Trophoblast cell (in vitro differentiated cells and primary cell): ENCODE results near the gene CENPP.

ENCODE experiments used
- DNase-seq, 2 donors: peaks; one replicate each; pipeline ENCODE4 v3.0.0-alpha.2; 2016
- H2AFZ ChIP-seq: 2 replicates; pipeline ENCODE4 v1.6.1; 2013; ENCODE audit warnings: low read length, moderate library complexity, mild to moderate bottlenecking; ENCODE audit not compliant: insufficient read depth, poor library complexity
- H2AK5ac ChIP-seq: 2 replicates; pipeline ENCODE4 v1.6.1; 2013; ENCODE audit warnings: mild to moderate bottlenecking, low read length
- H2BK120ac ChIP-seq: 2 replicates; pipeline ENCODE4 v1.6.1; 2013; ENCODE audit warnings: low read length, mild to moderate bottlenecking, moderate library complexity; ENCODE audit not compliant: insufficient read depth, poor library complexity
- H2BK12ac ChIP-seq: 2 replicates; pipeline ENCODE4 v1.6.1; 2013; ENCODE audit warnings: mild to moderate bottlenecking, low read length, moderate library complexity
- H2BK5ac ChIP-seq: 2 replicates; pipeline ENCODE4 v1.6.1; 2013; ENCODE audit warnings: low read length, low read depth, moderate library complexity, mild to moderate bottlenecking; ENCODE audit not compliant: poor library complexity
- H3K14ac ChIP-seq: 2 replicates; pipeline ENCODE4 v1.6.1; 2013; ENCODE audit warnings: mild to moderate bottlenecking, low read length
- H3K18ac ChIP-seq: 2 replicates; pipeline ENCODE4 v1.6.1; 2013; ENCODE audit warnings: mild to moderate bottlenecking, low read length
- H3K23ac ChIP-seq: 2 replicates; pipeline ENCODE4 v1.6.1; 2013; ENCODE audit warnings: low read length
- H3K27ac ChIP-seq: 2 replicates; pipeline ENCODE4 v1.5.1; 2013; ENCODE audit warnings: low read depth, mild to moderate bottlenecking, inconsistent platforms, low read length, moderate library complexity
- H3K27me3 ChIP-seq: 2 replicates; pipeline ENCODE4 v1.6.1; 2013; ENCODE audit warnings: inconsistent platforms, mild to moderate bottlenecking, low read length, moderate library complexity; ENCODE audit not compliant: insufficient read depth
- H3K36me3 ChIP-seq, 2 experiments: 1 replicate in 1 of 2; 2 replicates in 1 of 2; pipeline ENCODE4 v1.6.1; 2013; ENCODE audit warnings: low read length in 2 of 2, mild to moderate bottlenecking in 2 of 2, moderate library complexity in 1 of 2; ENCODE audit not compliant: insufficient read depth in 2 of 2, control insufficient read depth in 1 of 2
- H3K4ac ChIP-seq: 2 replicates; pipeline ENCODE4 v1.6.1; 2013; ENCODE audit warnings: low read depth, mild to moderate bottlenecking, low read length, moderate library complexity
- H3K4me1 ChIP-seq, 2 experiments: 1 replicate in 1 of 2; 2 replicates in 1 of 2; pipeline ENCODE4 v1.6.1; 2013; ENCODE audit warnings: low read length in 2 of 2, mild to moderate bottlenecking in 2 of 2, moderate library complexity in 1 of 2; ENCODE audit not compliant: insufficient read depth in 2 of 2, control insufficient read depth in 1 of 2
- H3K4me2 ChIP-seq: 2 replicates; pipeline ENCODE4 v1.6.1; 2013; ENCODE audit warnings: inconsistent platforms, mild to moderate bottlenecking, low read length, moderate library complexity
- H3K4me3 ChIP-seq: 2 replicates; pipeline ENCODE4 v1.5.1; 2013; ENCODE audit warnings: mild to moderate bottlenecking, low read depth, low read length, inconsistent platforms
- H3K79me1 ChIP-seq: one replicate; pipeline ENCODE4 v1.6.1; 2013; ENCODE audit warnings: low read length
- H3K79me2 ChIP-seq: 2 replicates; pipeline ENCODE4 v1.6.1; 2013; ENCODE audit warnings: low read length, mild to moderate bottlenecking; ENCODE audit not compliant: control insufficient read depth, insufficient read depth, poor library complexity
- H3K9ac ChIP-seq: 2 replicates; pipeline ENCODE4 v1.6.1; 2013; ENCODE audit warnings: mild to moderate bottlenecking, low read length
- H3K9me3 ChIP-seq: 2 replicates; pipeline ENCODE4 v1.6.1; 2013; ENCODE audit warnings: low read depth, mild to moderate bottlenecking, control low read depth, inconsistent platforms, low read length; ENCODE audit not compliant: insufficient read depth
- H4K12ac ChIP-seq: 2 replicates; pipeline ENCODE4 v1.6.1; 2013; ENCODE audit warnings: low read depth, mild to moderate bottlenecking, low read length, moderate library complexity
- H4K8ac ChIP-seq: 2 replicates; pipeline ENCODE4 v1.6.1; 2013; ENCODE audit warnings: low read depth, mild to moderate bottlenecking, low read length, moderate library complexity
- H4K91ac ChIP-seq: one replicate; pipeline ENCODE4 v1.6.1; 2013; ENCODE audit warnings: low read depth, mild to moderate bottlenecking, low read length, moderate library complexity
- WGBS: extraction: QIAGEN DNeasy Blood & Tissue Kit; methylation state at CpG from one replicate; pipeline ENCODE4 v1.1.7; 2013; ENCODE audit warnings: missing lambda C conversion rate; ENCODE audit not compliant: insufficient read length, insufficient coverage; ENCODE audit errors: extremely low coverage; 5-methylcytosine and 5-hydroxymethylcytosine counted together

Gene CENPP

GRCh38 chr9:92435263-92435662 is 109.5 kb downstream of the CENPP start:
- Histone ChIP-seq H3K4me3 (no peak overlapping the region), H4K8ac (no peak overlapping the region), H3K4me2 (no peak overlapping the region), H3K36me3 (no peaks in the 10 kb centered on the region), H3K79me1 (no peaks in the 10 kb centered on the region), H2AK5ac (no peak overlapping the region), H3K14ac (no peak overlapping the region), H3K18ac (no peak overlapping the region), H3K4me1 (no peaks in the 10 kb centered on the region), H3K9me3 (no peaks in the 10 kb centered on the region), H2BK12ac (no peak overlapping the region), H2AFZ (no peak overlapping the region), H3K4ac (no peak overlapping the region), H2BK120ac (no peak overlapping the region), H4K91ac (no peak overlapping the region), H3K27ac (no peak overlapping the region), H3K9ac (no peak overlapping the region), H3K23ac (no peak overlapping the region), H2BK5ac (no peak overlapping the region), H3K27me3 (no peaks in the 10 kb centered on the region), H3K79me2 (no peaks in the 10 kb centered on the region), H4K12ac (no peak overlapping the region)
- no CpG with 5 or more reads among the region's 1 CpG for WGBS
- no peak for DNase-seq

- Histone ChIP-seq H3K36me3 (no peaks in the 10 kb centered on the region), H3K79me1 (no peaks in the 10 kb centered on the region), H2BK12ac (no peak overlapping the region), H3K23ac (no peak overlapping the region), H2AK5ac (no peak overlapping the region), H4K91ac (no peak overlapping the region), H2BK5ac (no peak overlapping the region), H3K14ac (no peak overlapping the region), H3K79me2 (no peaks in the 10 kb centered on the region), H4K8ac (no peak overlapping the region), H3K4me2 (no peak overlapping the region), H2BK120ac (no peak overlapping the region), H3K18ac (no peak overlapping the region), H2AFZ (no peak overlapping the region), H3K4ac (no peak overlapping the region), H3K9ac (no peak overlapping the region), H3K9me3 (no peaks in the 10 kb centered on the region), H3K4me1 (no peaks in the 10 kb centered on the region), H3K4me3 (no peak overlapping the region), H3K27ac (no peak overlapping the region), H3K27me3 (no peaks in the 10 kb centered on the region), H4K12ac (no peak overlapping the region)
- DNase-seq = peak in 1 of 2 donors; percentile 7
- WGBS = no CpG with 5 or more reads among the region's 5 CpGs
These were observed 113.3 kb downstream of the CENPP start for GRCh38 chr9:92438900-92439526.

DNA sequence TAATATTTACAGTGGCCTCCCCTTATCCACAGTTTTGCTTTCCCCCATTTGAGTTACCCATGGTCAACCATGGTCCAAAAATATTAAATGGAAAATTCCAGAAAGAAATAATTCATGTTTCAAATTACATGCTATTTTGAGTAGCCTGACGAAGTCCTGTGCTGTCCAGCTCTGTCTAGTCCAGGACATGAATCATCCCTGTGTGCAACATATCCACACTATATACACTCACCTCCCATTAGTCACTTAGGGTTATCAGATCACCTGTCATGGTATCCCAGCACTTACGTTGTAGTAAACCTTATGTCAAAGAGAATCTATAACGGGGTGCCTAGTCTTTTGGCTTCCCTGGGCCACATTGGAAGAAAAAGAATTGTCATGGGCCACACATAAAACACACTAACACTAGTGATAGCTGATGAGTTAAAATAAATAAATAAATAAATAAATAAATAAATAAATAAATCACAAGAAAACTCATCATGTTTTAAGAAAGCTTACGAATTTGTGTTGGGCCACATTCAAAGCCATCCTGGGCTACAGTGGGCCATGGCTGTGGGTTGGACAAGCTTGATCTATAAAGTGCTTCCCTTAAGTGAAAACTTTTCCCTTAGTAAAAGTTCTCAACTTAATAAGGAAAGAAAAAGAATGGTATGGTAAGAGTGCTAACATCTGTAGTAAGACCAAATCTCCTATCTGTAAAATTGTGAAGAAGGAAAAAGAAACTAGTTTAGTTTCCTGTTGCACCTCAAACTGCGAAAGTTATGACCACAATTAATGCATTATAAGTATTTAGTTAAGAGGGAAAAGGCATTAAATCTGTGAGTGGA is 114.4 kb downstream of the CENPP start:
- Histone ChIP-seq H3K27me3 (no peaks in the 10 kb centered on the region), H3K23ac (no peak overlapping the region), H4K12ac (no peak overlapping the region), H3K14ac (no peak overlapping the region), H3K4ac (no peak overlapping the region), H4K8ac (no peak overlapping the region), H4K91ac (no peak overlapping the region), H3K79me1 (no peaks in the 10 kb centered on the region), H3K4me3 (no peak overlapping the region), H3K79me2 (no peaks in the 10 kb centered on the region), H3K18ac (no peak overlapping the region), H3K36me3 (no peaks in the 10 kb centered on the region), H2BK5ac (no peak overlapping the region), H2AK5ac (no peak overlapping the region), H3K9me3 (no peaks in the 10 kb centered on the region), H3K4me2 (no peak overlapping the region), H3K4me1 (no peaks in the 10 kb centered on the region), H2BK12ac (no peak overlapping the region), H3K27ac (no peak overlapping the region), H2BK120ac (no peak overlapping the region), H2AFZ (no peak overlapping the region), H3K9ac (no peak overlapping the region)
- DNase-seq = peak; percentile 7 to 46
- WGBS = no CpG with 5 or more reads among the region's 5 CpGs

DNA sequence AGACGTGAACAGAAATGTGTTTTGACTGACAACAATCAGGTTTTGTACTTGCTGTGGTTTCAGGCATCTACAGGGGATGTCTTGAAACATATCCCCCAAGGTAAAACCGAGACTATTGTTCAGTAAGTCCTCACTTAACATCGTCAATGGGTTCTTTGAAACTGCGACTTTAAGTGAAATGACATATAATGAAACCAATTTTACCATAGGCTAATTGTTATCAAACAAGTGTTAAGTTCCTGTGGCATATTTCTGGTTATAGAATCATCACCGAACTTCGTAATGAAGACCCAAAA is 114.9 kb downstream of the CENPP start:
- Histone ChIP-seq H2BK120ac (no peak overlapping the region), H2BK5ac (no peak overlapping the region), H3K23ac (no peak overlapping the region), H3K9ac (no peak overlapping the region), H3K27ac (no peak overlapping the region), H3K4me1 (no peaks in the 10 kb centered on the region), H3K18ac (no peak overlapping the region), H3K14ac (no peak overlapping the region), H3K79me2 (no peaks in the 10 kb centered on the region), H4K91ac (no peak overlapping the region), H4K12ac (no peak overlapping the region), H3K27me3 (no peaks in the 10 kb centered on the region), H3K36me3 (no peaks in the 10 kb centered on the region), H4K8ac (no peak overlapping the region), H3K4ac (no peak overlapping the region), H3K4me3 (no peak overlapping the region), H3K9me3 (no peaks in the 10 kb centered on the region), H2AK5ac (no peak overlapping the region), H3K79me1 (no peaks in the 10 kb centered on the region), H2BK12ac (no peak overlapping the region), H2AFZ (no peak overlapping the region), H3K4me2 (no peak overlapping the region)
- DNase-seq = no peak
- no CpG with 5 or more reads among the region's 6 CpGs for WGBS
